ENCODE results near the gene HNRNPLL.

- TF ChIP-seq CTCF (conservative IDR thresholded peaks at IDR 0.05; ENCODE audit: low read length) = no peak
- TF ChIP-seq EZH2phosphoT487 (IDR thresholded peaks at IDR 0.05; ENCODE audit: borderline replicate concordance, low read depth, low read length) = no peak
These were observed 56.7 kb downstream of the HNRNPLL start for GRCh38 chr2:38546064-38546463.
